Thyroid gland (tissue), 4 donors: Measurements from ENCODE around the gene PIGS. TPM values are rescaled to one million over a fixed set of nuclear protein-coding genes. Genes with fewer than 3 reads are reported as not detected.

ENCODE experiments used
- DNase-seq, 2 donors: peaks; one replicate each; pipeline ENCODE4 v3.0.0-alpha.2; 2019
- H3K27ac ChIP-seq, 3 donors: fragments of 200-600 bp; sonication (generic); 1 replicate in 2 of 3; 2 replicates in 1 of 3; pipeline ENCODE4 v1.5.1; 2016 to 2019; ENCODE audit warnings: mild to moderate bottlenecking in 1 of 3, moderate library complexity in 1 of 3
- H3K27me3 ChIP-seq: fragments of 200-600 bp; sonication (generic); one replicate; pipeline ENCODE4 v1.5.1; 2019
- H3K36me3 ChIP-seq, 2 donors: fragments of 200-600 bp; sonication (generic); one replicate each; pipeline ENCODE4 v1.5.1; 2016 to 2019
- H3K4me1 ChIP-seq, 2 donors: fragments of 200-600 bp; sonication (generic); one replicate each; pipeline ENCODE4 v1.5.1; 2017 to 2019
- H3K4me3 ChIP-seq, 3 donors: fragments of 200-600 bp; sonication (generic); replicated peaks in 1 of 3; 1 replicate in 2 of 3; 2 replicates in 1 of 3; pipeline ENCODE4 v1.5.1; 2016; ENCODE audit warnings: mild to moderate bottlenecking in 1 of 3
- H3K9me3 ChIP-seq: fragments of 200-600 bp; sonication (generic); one replicate; pipeline ENCODE4 v1.5.1; 2017
- POLR2A ChIP-seq, 2 donors: fragments of 450-650 bp; IDR thresholded peaks; one replicate each; pipeline ENCODE4 v1.6.1; 2017; ENCODE audit warnings: antibody characterized with exemption in 2 of 2, mild to moderate bottlenecking in 2 of 2, moderate library complexity in 1 of 2
- WGBS, 2 donors: methylation state at CpG; one replicate each; pipeline ENCODE4 v1.1.5; 2017; 5-methylcytosine and 5-hydroxymethylcytosine counted together
- intact Hi-C: fragments of 100-400 bp; cut with DNase I; formaldehyde crosslinking; loops from one replicate; pipeline ENCODE4 v1.15.1; 2023
- total RNA-seq, 4 donors: library from RNA; depleted of rRNA; stranded (reverse); fragments of >200 nt; gene quantifications; one replicate each; pipeline ENCODE4 v1.2.3, GENCODE V29; 2016
- TF ChIP-seq, protein P1 (sequence below), 6 experiments: fragments of 200-600 bp in 3 of 6; fragments of 450-650 bp in 3 of 6; sonication (generic) in 3 of 6; IDR thresholded peaks; one replicate each; pipeline ENCODE4 v1.5.1; 2016 to 2019; ENCODE audit warnings: antibody characterized with exemption in 6 of 6, mild to moderate bottlenecking in 2 of 6, inconsistent platforms in 1 of 6, moderate library complexity in 1 of 6

The PIGS gene
- total RNA-seq, 4 donors from 2014 or later, result 37.2 to 111 (median 74.7) TPM

DNA sequence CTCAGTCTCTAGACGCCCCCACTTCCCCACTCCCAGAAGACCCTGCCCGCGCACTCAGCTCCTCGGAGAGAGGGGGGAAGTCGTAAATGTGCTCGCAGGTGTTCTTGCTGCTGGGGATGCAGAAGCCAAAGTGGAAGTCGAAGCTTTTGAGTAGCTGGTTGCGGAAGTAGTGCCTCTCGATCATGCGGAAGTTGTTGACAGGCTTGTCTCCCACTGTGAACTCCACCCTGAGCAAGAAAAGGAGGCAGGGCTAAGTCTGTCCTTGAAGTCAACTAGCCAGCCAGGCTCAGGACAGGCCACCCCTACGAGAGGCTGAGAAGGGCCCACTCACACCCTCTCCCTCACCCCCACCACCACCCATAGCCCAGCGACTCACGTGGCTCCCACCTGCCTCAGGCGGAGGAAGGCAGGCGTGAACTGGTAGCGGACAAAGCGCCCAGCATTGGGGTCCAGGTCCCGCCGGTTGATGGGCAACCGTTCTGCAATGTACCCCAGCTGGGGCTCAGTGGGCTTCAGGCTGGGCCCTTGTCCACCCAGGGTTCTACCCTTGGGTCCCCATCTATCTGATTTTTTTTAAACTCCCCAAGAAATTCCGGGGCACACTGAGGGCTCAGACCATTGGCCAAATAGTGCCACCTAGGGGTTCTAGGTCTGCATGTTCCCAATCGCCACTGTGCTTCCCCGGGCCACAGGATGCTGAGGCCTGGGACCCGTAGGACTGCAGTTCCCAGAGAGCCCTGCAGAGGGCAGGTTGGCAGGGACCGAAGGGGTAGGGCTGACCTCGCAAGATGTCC lies 23.5 kb downstream of the PIGS start:
- no peaks in the 10 kb centered on the region for H3K9me3 ChIP-seq
- H3K27me3 ChIP-seq, result no peaks in the 10 kb centered on the region
- TF ChIP-seq POLR2A (IDR thresholded peaks at IDR 0.05), result no peak
- TF ChIP-seq, protein P1, sequence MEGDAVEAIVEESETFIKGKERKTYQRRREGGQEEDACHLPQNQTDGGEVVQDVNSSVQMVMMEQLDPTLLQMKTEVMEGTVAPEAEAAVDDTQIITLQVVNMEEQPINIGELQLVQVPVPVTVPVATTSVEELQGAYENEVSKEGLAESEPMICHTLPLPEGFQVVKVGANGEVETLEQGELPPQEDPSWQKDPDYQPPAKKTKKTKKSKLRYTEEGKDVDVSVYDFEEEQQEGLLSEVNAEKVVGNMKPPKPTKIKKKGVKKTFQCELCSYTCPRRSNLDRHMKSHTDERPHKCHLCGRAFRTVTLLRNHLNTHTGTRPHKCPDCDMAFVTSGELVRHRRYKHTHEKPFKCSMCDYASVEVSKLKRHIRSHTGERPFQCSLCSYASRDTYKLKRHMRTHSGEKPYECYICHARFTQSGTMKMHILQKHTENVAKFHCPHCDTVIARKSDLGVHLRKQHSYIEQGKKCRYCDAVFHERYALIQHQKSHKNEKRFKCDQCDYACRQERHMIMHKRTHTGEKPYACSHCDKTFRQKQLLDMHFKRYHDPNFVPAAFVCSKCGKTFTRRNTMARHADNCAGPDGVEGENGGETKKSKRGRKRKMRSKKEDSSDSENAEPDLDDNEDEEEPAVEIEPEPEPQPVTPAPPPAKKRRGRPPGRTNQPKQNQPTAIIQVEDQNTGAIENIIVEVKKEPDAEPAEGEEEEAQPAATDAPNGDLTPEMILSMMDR (IDR thresholded peaks at IDR 0.05), result peak; percentile 82 to 94 (median 84)
- H3K4me1 ChIP-seq, result peaks cover 10 to 17% of the 10 kb centered on the region in 2 donors
- intact Hi-C loops, result loop anchor here (2.0 kb wide), 1 partner anchor 65 kb away; no protein-coding TSS in a partner anchor
- H3K36me3 ChIP-seq, result no peaks in the 10 kb centered on the region
- 73 to 81% methylated on average over 23 to 26 of the region's 26 CpGs for WGBS, 2 donors
- no peak overlapping the region for H3K4me3 ChIP-seq
- DNase-seq, result peak; percentile 75 to 78
- H3K27ac ChIP-seq, result no peak overlapping the region

DNA sequence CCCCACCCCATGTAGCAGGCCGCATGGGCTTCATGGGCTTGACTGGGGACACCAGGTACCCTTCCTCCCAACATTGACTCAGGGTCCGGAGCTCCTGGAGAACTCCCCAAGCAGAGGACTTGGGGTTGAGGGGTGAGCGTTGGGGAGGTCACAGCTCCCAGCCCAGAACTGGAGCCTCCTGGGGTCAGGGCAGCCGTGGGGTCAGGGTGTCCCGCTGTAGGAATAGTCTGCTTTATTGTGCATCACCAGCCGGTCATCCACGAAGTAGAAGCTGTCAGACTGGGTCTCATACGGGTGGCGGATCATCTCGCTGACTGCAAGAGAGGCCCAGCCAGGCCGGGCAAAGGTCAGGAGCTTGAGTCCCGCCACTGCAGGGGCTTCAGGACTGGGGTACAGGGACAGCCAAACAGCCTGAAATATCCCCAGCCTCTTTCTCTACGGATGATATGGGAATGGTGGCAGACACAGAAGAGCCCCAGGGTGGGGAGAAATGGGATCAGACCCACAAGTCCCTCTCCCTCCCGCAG lies 24.2 kb downstream of the PIGS start:
- 91% methylated on average over 14 of the region's 14 CpGs; no CpG with 5 or more reads in 1 of the 2 donors for WGBS, 2 donors
- Histone ChIP-seq H3K27me3 (no peaks in the 10 kb centered on the region), H3K9me3 (no peaks in the 10 kb centered on the region), H3K4me1 (peaks cover 7 to 15% of the 10 kb centered on the region in 2 donors), H3K36me3 (no peaks in the 10 kb centered on the region), H3K27ac (no peak overlapping the region), H3K4me3 (no peak overlapping the region)
- TF ChIP-seq, protein P1 (IDR thresholded peaks at IDR 0.05), result no peak
- no peak for TF ChIP-seq POLR2A (IDR thresholded peaks at IDR 0.05)
- intact Hi-C loops, result loop anchor here (2.0 kb wide), 1 partner anchor 66 kb away; no protein-coding TSS in a partner anchor
- DNase-seq, result no peak

DNA sequence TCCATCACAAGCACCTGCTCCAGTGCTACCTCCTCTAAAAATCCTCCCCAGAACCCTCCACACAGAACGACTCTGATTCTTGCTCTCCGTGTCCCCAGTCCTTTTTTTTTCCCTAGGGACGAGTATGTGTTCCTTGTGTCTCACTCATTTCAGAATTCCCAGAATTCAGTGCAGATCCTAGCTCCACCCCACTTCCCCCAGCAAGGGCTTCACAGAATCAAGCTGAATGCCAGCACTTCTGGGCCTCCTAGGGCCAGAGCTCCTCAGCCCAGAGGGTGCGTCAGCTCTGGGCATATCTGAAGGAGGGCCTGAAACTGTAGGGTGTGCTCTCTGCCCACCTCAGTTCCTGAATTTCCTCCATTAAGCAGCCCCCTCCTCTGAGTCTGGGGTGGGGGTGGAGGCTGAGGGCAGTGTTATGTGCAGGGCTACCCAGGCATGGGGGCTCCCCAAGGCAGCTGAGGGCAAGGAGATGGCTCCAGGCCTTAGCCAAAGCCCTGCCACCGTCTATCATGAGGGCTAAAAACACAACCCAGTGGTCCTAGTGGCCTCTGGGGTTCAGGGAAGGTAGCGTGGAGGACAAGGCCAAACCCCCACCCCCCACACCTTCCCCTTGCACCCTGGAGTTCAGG lies 25.4 kb downstream of the PIGS start:
- TF ChIP-seq, protein P1 (IDR thresholded peaks at IDR 0.05), result no peak
- no peak for TF ChIP-seq POLR2A (IDR thresholded peaks at IDR 0.05)
- no peaks in the 10 kb centered on the region for H3K9me3 ChIP-seq
- intact Hi-C loops, result loop anchor here (2.0 kb wide), 1 partner anchor 67 kb away; no protein-coding TSS in a partner anchor
- H3K4me3 ChIP-seq, result no peak overlapping the region
- no peaks in the 10 kb centered on the region for H3K27me3 ChIP-seq
- no peak overlapping the region for H3K27ac ChIP-seq
- H3K36me3 ChIP-seq, result no peaks in the 10 kb centered on the region
- DNase-seq, result no peak
- peaks cover 0 to 5% of the 10 kb centered on the region in 2 donors for H3K4me1 ChIP-seq
- 66 to 68% methylated on average over 6 of the region's 6 CpGs for WGBS, 2 donors

GRCh38 chr17:28545141-28545503 lies 26.2 kb downstream of the PIGS start:
- H3K9me3 ChIP-seq, result no peaks in the 10 kb centered on the region

More at GRCh38 chr17:28545141-28545503, 26.2 kb downstream of the PIGS start:
- no peak overlapping the region for H3K4me3 ChIP-seq
- peaks cover 0 to 3% of the 10 kb centered on the region in 2 donors for H3K4me1 ChIP-seq
- no peak for TF ChIP-seq POLR2A (IDR thresholded peaks at IDR 0.05)
- TF ChIP-seq, protein P1 (IDR thresholded peaks at IDR 0.05), result no peak
- WGBS, 2 donors, result 84 to 93% methylated on average over 2 of the region's 2 CpGs
- H3K27me3 ChIP-seq, result no peaks in the 10 kb centered on the region
- intact Hi-C loops, result no loop called here
- DNase-seq, result no peak
- H3K36me3 ChIP-seq, result no peaks in the 10 kb centered on the region
- no peak overlapping the region for H3K27ac ChIP-seq
